HS-5 (cell line): ENCODE results near the gene DUXB.

Experiments used
- DNase-seq: peaks from one replicate; pipeline ENCODE4 v3.0.0-alpha.2; 2012; ENCODE audit warnings: low read depth

The DUXB gene

GRCh38 chr16:75701361-75701760, at the start of gene DUXB:
DUXB (minus strand) TSS chr16:75701461; CDS start chr16:75701418, 43 bp downstream.
- DNase-seq: no peak

GRCh38 chr16:75750528-75750927, 49.3 kb upstream of the DUXB start:
- DNase-seq: no peak

GRCh38 chr16:75746359-75746758, 45.1 kb upstream of the DUXB start:
- no peak for DNase-seq

GRCh38 chr16:75745823-75746222, 44.6 kb upstream of the DUXB start:
- DNase-seq: no peak

GRCh38 chr16:75745242-75745641, 44.0 kb upstream of the DUXB start:
- no peak for DNase-seq

- DNase-seq: no peak
Observed at GRCh38 chr16:75742424-75743047, 41.3 kb upstream of the DUXB start.

GRCh38 chr16:75733305-75734211, 32.3 kb upstream of the DUXB start:
- peak; percentile 33 for DNase-seq

- DNase-seq: no peak
Observed at GRCh38 chr16:75732871-75733270, 31.6 kb upstream of the DUXB start.

- DNase-seq: no peak
Observed at GRCh38 chr16:75727221-75727620, 26.0 kb upstream of the DUXB start.

- DNase-seq: no peak
Observed at GRCh38 chr16:75726390-75726789, 25.1 kb upstream of the DUXB start, which contains the start of gene CPHXL. CPHXL (minus strand) TSS chr16:75726490; CDS start chr16:75726442, 48 bp downstream.

GRCh38 chr16:75718452-75718851, 17.2 kb upstream of the DUXB start:
- no peak for DNase-seq

GRCh38 chr16:75714661-75715060, 13.4 kb upstream of the DUXB start:
- DNase-seq: no peak

GRCh38 chr16:75710344-75710743, 9.1 kb upstream of the DUXB start:
- no peak for DNase-seq

GRCh38 chr16:75703306-75703705, 2.0 kb upstream of the DUXB start:
- DNase-seq: peak; percentile 43

- DNase-seq: no peak
Observed at GRCh38 chr16:75702242-75702641, 981 bp upstream of the DUXB start.

GRCh38 chr16:75697571-75697970, 3.7 kb downstream of the DUXB start:
- no peak for DNase-seq

- DNase-seq: no peak
Observed at GRCh38 chr16:75695708-75696107, 5.6 kb downstream of the DUXB start.

- no peak for DNase-seq
Observed at GRCh38 chr16:75687361-75687760, 13.9 kb downstream of the DUXB start.

GRCh38 chr16:75682308-75682707, 19.0 kb downstream of the DUXB start:
- no peak for DNase-seq

- no peak for DNase-seq
Observed at GRCh38 chr16:75679366-75679765, 21.9 kb downstream of the DUXB start.

- no peak for DNase-seq
Observed at GRCh38 chr16:75676909-75677308, 24.4 kb downstream of the DUXB start, which contains the start of gene CPHXL2. CPHXL2 (minus strand) TSS chr16:75677009; CDS start chr16:75676999, 10 bp downstream.

GRCh38 chr16:75667503-75667902, 33.8 kb downstream of the DUXB start:
- DNase-seq: no peak

- no peak for DNase-seq
Observed at GRCh38 chr16:75660726-75661302, 40.4 kb downstream of the DUXB start.
